ENCODE data around the gene HCN1.

DNA sequence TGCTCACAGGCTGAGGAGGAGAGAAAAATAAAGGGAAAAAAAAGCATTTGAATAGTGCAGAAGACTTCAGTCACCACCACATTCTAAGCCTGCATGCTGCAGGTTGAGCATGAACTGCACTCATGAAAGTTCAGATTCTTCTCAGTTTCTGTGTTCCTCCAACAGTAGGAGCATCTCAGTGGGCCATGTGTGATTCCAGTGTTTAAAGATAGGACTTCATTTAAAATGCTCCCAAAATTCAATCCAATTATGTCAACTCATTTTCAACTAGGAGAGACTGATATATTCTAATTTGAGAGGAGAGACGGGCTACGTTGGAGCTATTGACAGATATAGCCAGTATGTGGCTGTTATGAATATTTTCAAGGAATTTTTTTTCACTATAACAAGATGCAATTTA lies 186.8 kb downstream of the HCN1 start:
- TF ChIP-seq, protein P1, sequence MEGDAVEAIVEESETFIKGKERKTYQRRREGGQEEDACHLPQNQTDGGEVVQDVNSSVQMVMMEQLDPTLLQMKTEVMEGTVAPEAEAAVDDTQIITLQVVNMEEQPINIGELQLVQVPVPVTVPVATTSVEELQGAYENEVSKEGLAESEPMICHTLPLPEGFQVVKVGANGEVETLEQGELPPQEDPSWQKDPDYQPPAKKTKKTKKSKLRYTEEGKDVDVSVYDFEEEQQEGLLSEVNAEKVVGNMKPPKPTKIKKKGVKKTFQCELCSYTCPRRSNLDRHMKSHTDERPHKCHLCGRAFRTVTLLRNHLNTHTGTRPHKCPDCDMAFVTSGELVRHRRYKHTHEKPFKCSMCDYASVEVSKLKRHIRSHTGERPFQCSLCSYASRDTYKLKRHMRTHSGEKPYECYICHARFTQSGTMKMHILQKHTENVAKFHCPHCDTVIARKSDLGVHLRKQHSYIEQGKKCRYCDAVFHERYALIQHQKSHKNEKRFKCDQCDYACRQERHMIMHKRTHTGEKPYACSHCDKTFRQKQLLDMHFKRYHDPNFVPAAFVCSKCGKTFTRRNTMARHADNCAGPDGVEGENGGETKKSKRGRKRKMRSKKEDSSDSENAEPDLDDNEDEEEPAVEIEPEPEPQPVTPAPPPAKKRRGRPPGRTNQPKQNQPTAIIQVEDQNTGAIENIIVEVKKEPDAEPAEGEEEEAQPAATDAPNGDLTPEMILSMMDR (IDR thresholded peaks at IDR 0.05): no peak
- no peak for TF ChIP-seq POLR2A (IDR thresholded peaks at IDR 0.05)
